Pancreas (tissue), 10 donors: ENCODE data around the gene ATXN1. TPM values are rescaled to one million over a fixed set of nuclear protein-coding genes. Genes with fewer than 3 reads are reported as not detected.

Experiments
- ATAC-seq, 4 donors: fragments of 200-7000 bp; cut with Tn5 transposase; one replicate each; pipeline versions ENCODE4 v1.8.0 to v1.9.1; 2020; ENCODE audit warnings: mild to moderate bottlenecking in 4 of 4, moderate library complexity in 4 of 4
- DNase-seq, 6 donors: peaks; one replicate each; pipeline ENCODE4 v3.0.0-alpha.2; 2020
- FAIRE-seq: peaks from 2 replicates; lab custom pipeline; 2012; peaks lifted over from hg19 to GRCh38; lab: Jason Lieb, UNC
- H3K27ac ChIP-seq, 4 donors: fragments of 200-600 bp; sonication (generic); 1 replicate in 3 of 4; 2 replicates in 1 of 4; pipeline versions ENCODE4 v1.5.0 to v1.8.0; 2020
- H3K27me3 ChIP-seq, 4 donors: fragments of 200-600 bp; one replicate each; pipeline ENCODE4 v1.8.0; 2021
- H3K36me3 ChIP-seq, 3 donors: fragments of 200-600 bp; sonication (generic) in 1 of 3; one replicate each; pipeline versions ENCODE4 v1.5.0 to v1.8.0; 2020 to 2021
- H3K4me1 ChIP-seq, 3 donors: fragments of 200-600 bp; one replicate each; pipeline ENCODE4 v1.8.0; 2021
- H3K4me3 ChIP-seq, 4 donors: fragments of 200-600 bp; sonication (generic) in 2 of 4; one replicate each; pipeline versions ENCODE4 v1.5.0 to v1.8.0; 2020 to 2021
- H3K9me3 ChIP-seq, 4 donors: fragments of 200-600 bp; one replicate each; pipeline ENCODE4 v1.8.0; 2021
- WGBS, 2 donors: extraction: QIAGEN DNeasy Blood & Tissue Kit; methylation state at CpG; one replicate each; pipeline ENCODE4 v1.1.7; 2013; 5-methylcytosine and 5-hydroxymethylcytosine counted together
- intact Hi-C, 3 donors: fragments of 100-400 bp; cut with DNase I; formaldehyde crosslinking; loops; one replicate each; pipeline versions ENCODE4 v1.11.1 to v1.14.2; 2022
- polyA plus RNA-seq, 2 donors: library from polyadenylated mRNA; stranded (reverse); fragments of 200-250 nt; gene quantifications; one replicate each; pipeline ENCODE4 v1.2.3, GENCODE V29; 2013
- total RNA-seq, 6 donors: library from RNA; stranded (reverse); fragmentation: NEBNext Ultra II Directional in 4 of 6; extraction: Animal tissue kit (Norgen Biotek cat#: 25700) in 4 of 6; gene quantifications; one replicate each; pipeline versions ENCODE4 v1.2.1 to v1.2.4, GENCODE V29; 2021 to 2023
- TF ChIP-seq, protein P1 (sequence below), 4 donors: fragments of 200-600 bp; sonication (generic) in 3 of 4; IDR thresholded peaks; one replicate each; pipeline versions ENCODE4 v1.5.0 to v1.8.0; 2021; ENCODE audit warnings: antibody characterized with exemption in 4 of 4
- donor health status: healthy with polysubstance abuse.
- donor health status: DM: no; HTN: no; CAD: no; lungs with moderate emphysema.
- donor health status: DM: no; HTN: no; CAD: no.
- donor health status: control.
- donor health status: control.
- donor health status: Bipolar disorder and iron deficiency.
- donor health status: DM: yes; HTN: yes; CAD: no.
- donor health status: DM: no; HTN: no; CAD: no.
- donor health status: DM: no; HTN: no; CAD: no.
- donor health status: DM: yes; HTN: yes; CAD: no.

ATXN1 gene
- total and polyA plus RNA-seq, 8 donors: 4.9 to 38.6 (median 20.5) TPM

DNA sequence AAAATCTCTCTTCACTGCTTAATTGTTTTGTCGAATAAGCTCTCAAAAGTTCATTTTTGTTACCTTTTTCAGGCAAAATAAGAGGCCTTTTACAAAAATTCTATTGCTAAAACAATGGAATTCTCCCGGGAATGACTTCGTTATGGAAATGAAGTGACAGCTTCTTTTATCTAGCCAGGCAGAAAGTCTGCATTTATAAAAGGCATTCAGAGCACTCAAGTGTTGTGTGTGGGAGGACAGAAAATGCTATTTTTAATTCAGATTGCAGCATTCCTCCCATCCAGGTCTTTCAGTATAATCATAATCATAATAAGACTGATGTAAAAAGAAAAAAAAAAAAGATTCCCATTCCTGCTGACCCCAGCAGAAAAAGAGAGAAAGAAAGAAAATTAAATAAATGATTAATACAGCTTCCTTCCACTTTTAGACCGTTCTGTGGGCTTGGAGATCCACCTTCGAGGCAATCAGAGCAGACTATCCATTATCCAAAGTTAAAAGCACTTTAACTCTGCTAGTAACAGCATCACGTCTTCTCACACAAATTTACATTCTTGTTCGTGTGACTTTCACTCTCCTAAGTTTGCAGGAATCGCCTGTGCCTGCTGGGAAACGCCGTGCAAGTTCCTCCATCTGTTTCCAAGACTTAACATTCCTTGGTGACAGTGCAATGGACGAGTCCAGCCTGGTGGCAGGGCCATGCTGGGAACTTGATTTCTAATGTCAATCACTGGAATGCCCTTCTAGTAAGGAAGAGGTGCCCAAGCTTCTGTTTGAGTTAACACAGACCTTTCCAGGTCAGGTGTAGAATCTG lies 264.1 kb downstream of the ATXN1 start:
- no peaks in the 10 kb centered on the region for H3K4me1 ChIP-seq
- DNase-seq (no peak), FAIRE-seq (no peak), ATAC-seq (no peak)
- TF ChIP-seq, protein P1, sequence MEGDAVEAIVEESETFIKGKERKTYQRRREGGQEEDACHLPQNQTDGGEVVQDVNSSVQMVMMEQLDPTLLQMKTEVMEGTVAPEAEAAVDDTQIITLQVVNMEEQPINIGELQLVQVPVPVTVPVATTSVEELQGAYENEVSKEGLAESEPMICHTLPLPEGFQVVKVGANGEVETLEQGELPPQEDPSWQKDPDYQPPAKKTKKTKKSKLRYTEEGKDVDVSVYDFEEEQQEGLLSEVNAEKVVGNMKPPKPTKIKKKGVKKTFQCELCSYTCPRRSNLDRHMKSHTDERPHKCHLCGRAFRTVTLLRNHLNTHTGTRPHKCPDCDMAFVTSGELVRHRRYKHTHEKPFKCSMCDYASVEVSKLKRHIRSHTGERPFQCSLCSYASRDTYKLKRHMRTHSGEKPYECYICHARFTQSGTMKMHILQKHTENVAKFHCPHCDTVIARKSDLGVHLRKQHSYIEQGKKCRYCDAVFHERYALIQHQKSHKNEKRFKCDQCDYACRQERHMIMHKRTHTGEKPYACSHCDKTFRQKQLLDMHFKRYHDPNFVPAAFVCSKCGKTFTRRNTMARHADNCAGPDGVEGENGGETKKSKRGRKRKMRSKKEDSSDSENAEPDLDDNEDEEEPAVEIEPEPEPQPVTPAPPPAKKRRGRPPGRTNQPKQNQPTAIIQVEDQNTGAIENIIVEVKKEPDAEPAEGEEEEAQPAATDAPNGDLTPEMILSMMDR (IDR thresholded peaks at IDR 0.05): no peak
- no peaks in the 10 kb centered on the region for H3K9me3 ChIP-seq
- 85 to 89% methylated on average over 11 of the region's 11 CpGs for WGBS, 2 donors
- intact Hi-C loops: no loop called here
- H3K27ac ChIP-seq: no peak overlapping the region
- no peaks in the 10 kb centered on the region for H3K27me3 ChIP-seq
- H3K36me3 ChIP-seq: no peaks in the 10 kb centered on the region
- H3K4me3 ChIP-seq: no peak overlapping the region

DNA sequence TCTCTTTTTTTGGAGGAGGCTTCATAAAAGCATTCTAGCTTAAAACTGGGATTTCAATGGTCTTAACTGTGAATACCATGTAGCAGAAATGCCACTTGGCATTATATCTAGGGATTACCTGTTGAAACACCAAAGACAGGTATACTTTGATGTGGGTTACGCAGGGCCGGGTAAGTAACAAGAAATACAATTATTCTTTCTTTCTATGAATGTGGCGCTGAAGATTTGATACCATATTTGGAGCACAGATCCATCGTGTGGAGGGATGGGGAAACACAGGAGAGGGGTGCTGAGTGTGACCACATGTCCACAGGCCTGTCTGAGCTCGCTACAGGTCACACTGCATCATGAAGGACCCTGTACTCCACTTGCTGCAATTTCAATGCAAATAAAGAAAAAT lies 265.1 kb downstream of the ATXN1 start:
- no peaks in the 10 kb centered on the region for H3K9me3 ChIP-seq
- no peaks in the 10 kb centered on the region for H3K36me3 ChIP-seq
- ATAC-seq (no peak), DNase-seq (no peak), FAIRE-seq (no peak)
- no peaks in the 10 kb centered on the region for H3K27me3 ChIP-seq
- no peak overlapping the region for H3K27ac ChIP-seq
- no peaks in the 10 kb centered on the region for H3K4me1 ChIP-seq
- TF ChIP-seq, protein P1 (IDR thresholded peaks at IDR 0.05): no peak
- 88 to 91% methylated on average over 5 of the region's 5 CpGs for WGBS, 2 donors
- intact Hi-C loops: no loop called here
- no peak overlapping the region for H3K4me3 ChIP-seq

DNA sequence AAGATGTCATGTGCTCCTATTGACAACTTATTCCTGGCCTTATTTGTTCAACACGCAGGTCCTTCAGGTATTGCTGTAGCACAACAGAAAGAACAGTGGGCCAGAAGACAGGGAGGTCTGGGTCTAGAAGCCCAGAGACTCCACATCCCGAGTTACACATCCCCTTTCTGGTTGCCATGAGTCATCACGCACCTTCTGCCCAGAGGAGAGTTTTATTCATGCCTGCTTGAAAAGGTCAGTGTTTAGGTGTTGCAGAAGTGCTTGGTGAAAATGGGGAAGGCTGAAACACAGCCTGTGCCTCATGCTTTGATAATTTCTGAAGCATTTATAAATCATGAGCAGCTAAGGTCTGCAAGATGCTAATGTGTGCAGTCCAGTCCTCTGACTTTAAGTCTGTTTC lies 266.5 kb downstream of the ATXN1 start:
- intact Hi-C loops: no loop called here

DNA sequence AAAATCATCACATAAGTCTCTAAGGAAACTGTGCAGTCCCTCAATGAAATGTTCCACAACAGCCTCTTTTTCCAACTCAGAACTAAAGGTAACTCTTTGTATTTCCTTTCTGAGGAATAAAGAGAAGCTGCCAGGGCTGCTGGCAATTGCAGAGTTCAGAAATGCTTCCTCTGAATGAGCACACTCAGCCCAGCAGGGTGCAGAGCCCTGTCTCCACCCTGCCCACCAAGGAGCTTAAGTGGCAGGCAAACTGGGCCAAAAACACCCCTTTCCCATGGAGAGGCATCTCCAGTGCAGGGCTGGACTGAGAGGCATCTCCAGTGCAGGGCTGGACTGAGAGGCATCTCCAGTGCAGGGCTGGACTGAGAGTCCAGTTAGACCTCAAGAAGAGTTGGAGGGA lies 267.5 kb downstream of the ATXN1 start:
- TF ChIP-seq, protein P1 (IDR thresholded peaks at IDR 0.05): no peak
- Histone ChIP-seq H3K4me1 (no peaks in the 10 kb centered on the region), H3K36me3 (no peaks in the 10 kb centered on the region), H3K27ac (no peak overlapping the region), H3K9me3 (no peaks in the 10 kb centered on the region), H3K27me3 (no peaks in the 10 kb centered on the region), H3K4me3 (no peak overlapping the region)
- FAIRE-seq (no peak), ATAC-seq (no peak), DNase-seq (no peak)
- intact Hi-C loops: no loop called here

More for the DNA sequence above, 266.5 kb downstream of the ATXN1 start:
- WGBS, 2 donors: 82 to 84% methylated on average over 3 of the region's 3 CpGs
- H3K9me3 ChIP-seq: no peaks in the 10 kb centered on the region
- H3K27me3 ChIP-seq: no peaks in the 10 kb centered on the region
- TF ChIP-seq, protein P1 (IDR thresholded peaks at IDR 0.05): no peak
- H3K4me3 ChIP-seq: no peak overlapping the region
- no peak overlapping the region for H3K27ac ChIP-seq
- no peak for FAIRE-seq
- H3K4me1 ChIP-seq: no peaks in the 10 kb centered on the region
- peak in 3 of 4 donors; percentile 30 to 81 (median 65) for ATAC-seq
- H3K36me3 ChIP-seq: no peaks in the 10 kb centered on the region
- DNase-seq: no peak

DNA sequence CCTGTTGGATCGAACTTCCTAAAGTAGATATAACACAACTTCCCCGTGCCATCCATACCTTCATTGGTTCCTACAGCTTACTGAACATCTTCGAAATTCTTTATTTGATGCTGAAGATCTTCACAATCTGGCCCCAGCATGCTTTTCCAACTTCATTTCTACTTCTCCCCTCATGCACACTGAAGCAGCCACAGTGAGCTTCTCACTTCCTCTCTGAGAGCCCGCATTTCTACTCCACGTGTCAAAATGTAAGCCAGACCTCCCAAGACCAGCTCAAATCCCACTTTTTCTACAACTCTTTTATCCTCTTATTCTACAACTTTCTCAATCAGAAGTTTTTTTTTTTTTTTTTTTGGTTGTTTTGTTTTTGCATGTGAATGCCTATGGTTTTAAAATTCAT lies 268.1 kb downstream of the ATXN1 start:
- no peak overlapping the region for H3K4me3 ChIP-seq
- DNase-seq: no peak
- H3K27me3 ChIP-seq: no peaks in the 10 kb centered on the region
- intact Hi-C loops: no loop called here
- H3K4me1 ChIP-seq: no peaks in the 10 kb centered on the region
- ATAC-seq: no peak
- 93 to 94% methylated on average over 5 of the region's 5 CpGs for WGBS, 2 donors
- H3K36me3 ChIP-seq: no peaks in the 10 kb centered on the region
- H3K9me3 ChIP-seq: no peaks in the 10 kb centered on the region
- TF ChIP-seq, protein P1 (IDR thresholded peaks at IDR 0.05): no peak
- no peak overlapping the region for H3K27ac ChIP-seq
- no peak for FAIRE-seq
